ENCODE results near the gene PPCDC.

The PPCDC gene

GRCh38 chr15:75023181-75023871 lies at the start of gene PPCDC:
Gene PPCDC (plus strand): TSS chr15:75023590. CDS start chr15:75028319, 4,729 bp downstream.
- DNase-seq: peak; percentile 94

- no peak for DNase-seq
These were observed 47.2 kb upstream of the PPCDC start for GRCh38 chr15:74976159-74976558.

GRCh38 chr15:74977599-74977998 lies 45.8 kb upstream of the PPCDC start:
- DNase-seq: no peak

GRCh38 chr15:74978077-74978476 lies 45.3 kb upstream of the PPCDC start:
- no peak for DNase-seq

GRCh38 chr15:74978503-74978902 lies 44.9 kb upstream of the PPCDC start:
- DNase-seq: peak; percentile 37

- no peak for DNase-seq
These were observed 41.2 kb upstream of the PPCDC start for GRCh38 chr15:74982183-74982582.

- DNase-seq: no peak
These were observed 39.6 kb upstream of the PPCDC start for GRCh38 chr15:74983725-74984231.

- peak; percentile 34 for DNase-seq
These were observed 35.2 kb upstream of the PPCDC start for GRCh38 chr15:74988007-74988800.

- DNase-seq: no peak
These were observed 33.9 kb upstream of the PPCDC start for GRCh38 chr15:74989527-74989926.

- no peak for DNase-seq
These were observed 30.8 kb upstream of the PPCDC start for GRCh38 chr15:74992619-74993018.

- no peak for DNase-seq
These were observed 29.2 kb upstream of the PPCDC start for GRCh38 chr15:74994236-74994635.

- DNase-seq: no peak
These were observed 28.7 kb upstream of the PPCDC start for GRCh38 chr15:74994685-74995084.

GRCh38 chr15:74995182-74995778 lies 28.1 kb upstream of the PPCDC start, which contains the start of gene SCAMP5:
Gene SCAMP5 (plus strand): TSS chr15:74995563. CDS start chr15:75011840, 16,277 bp downstream.
- DNase-seq: peak; percentile 89

GRCh38 chr15:74995779-74996765 lies 27.3 kb upstream of the PPCDC start:
- no peak for DNase-seq

GRCh38 chr15:74997141-74997540 lies 26.2 kb upstream of the PPCDC start:
- no peak for DNase-seq

GRCh38 chr15:74997543-74997942 lies 25.8 kb upstream of the PPCDC start:
- DNase-seq: no peak

GRCh38 chr15:75001310-75001709 lies 22.1 kb upstream of the PPCDC start:
- no peak for DNase-seq

- no peak for DNase-seq
These were observed 21.0 kb upstream of the PPCDC start for GRCh38 chr15:75002398-75002797.

GRCh38 chr15:75007216-75007615 lies 16.2 kb upstream of the PPCDC start:
- DNase-seq: no peak

- DNase-seq: no peak
These were observed 15.2 kb upstream of the PPCDC start for GRCh38 chr15:75008221-75008625.

- no peak for DNase-seq
These were observed 14.6 kb upstream of the PPCDC start for GRCh38 chr15:75008629-75009326.

- DNase-seq: no peak
These were observed 7.0 kb upstream of the PPCDC start for GRCh38 chr15:75016431-75016830.
